Aorta (tissue), 5 donors: ENCODE results near the gene APOLD1. TPM values are rescaled to one million over a fixed set of nuclear protein-coding genes. Genes with fewer than 3 reads are reported as not detected.
A peak's percentile ranks its signal among the peaks of the same experiment; 100 is the strongest.
"Not testable (repeated sequence)": the region's sequence is repeated elsewhere in the genome, so short reads cannot be mapped to it uniquely, and the experiment has no call there.

ENCODE experiments used
- ATAC-seq: fragments of 200-7000 bp; cut with Tn5 transposase; one replicate; pipeline ENCODE4 v1.9.1; 2022; ENCODE audit warnings: moderate library complexity; ENCODE audit not compliant: low FRiP score
- DNase-seq, 2 donors: peaks; one replicate each; pipeline ENCODE4 v3.0.0-alpha.2; 2020
- H3K27ac ChIP-seq, 2 donors: one replicate each; pipeline ENCODE4 v1.5.1; 2013; ENCODE audit warnings: low read length in 2 of 2, mild to moderate bottlenecking in 2 of 2, moderate library complexity in 2 of 2, control low read depth in 1 of 2, inconsistent platforms in 1 of 2, low read depth in 1 of 2
- H3K27me3 ChIP-seq, 2 donors: one replicate each; pipeline ENCODE4 v1.6.1; 2013; ENCODE audit warnings: control low read depth in 1 of 2, low read length in 1 of 2, mild to moderate bottlenecking in 1 of 2, moderate library complexity in 1 of 2; ENCODE audit not compliant: insufficient read depth in 2 of 2, control insufficient read depth in 1 of 2
- H3K36me3 ChIP-seq, 2 donors: one replicate each; pipeline ENCODE4 v1.6.1; 2013; ENCODE audit warnings: control low read depth in 1 of 2, low read length in 1 of 2, mild to moderate bottlenecking in 1 of 2; ENCODE audit not compliant: insufficient read depth in 2 of 2, control insufficient read depth in 1 of 2
- H3K4me1 ChIP-seq, 2 donors: one replicate each; pipeline ENCODE4 v1.6.1; 2013; ENCODE audit warnings: low read length in 2 of 2, control low read depth in 1 of 2, mild to moderate bottlenecking in 1 of 2, moderate library complexity in 1 of 2; ENCODE audit not compliant: insufficient read depth in 2 of 2, control insufficient read depth in 1 of 2
- H3K4me3 ChIP-seq, 2 donors: one replicate each; pipeline ENCODE4 v1.5.1; 2013; ENCODE audit warnings: low read length in 2 of 2, control low read depth in 1 of 2, mild to moderate bottlenecking in 1 of 2
- H3K9me3 ChIP-seq: one replicate; pipeline ENCODE4 v1.6.1; 2013; ENCODE audit warnings: mild to moderate bottlenecking, low read length; ENCODE audit not compliant: control insufficient read depth
- WGBS, 2 donors: extraction: QIAGEN DNeasy Blood & Tissue Kit; methylation state at CpG; one replicate each; pipeline ENCODE4 v1.1.7; 2013; 5-methylcytosine and 5-hydroxymethylcytosine counted together
- intact Hi-C, 2 donors: fragments of 100-400 bp; cut with DNase I; formaldehyde crosslinking; loops; one replicate each; pipeline versions ENCODE4 v1.14.2 to v1.15.0; 2022
- polyA plus RNA-seq, 2 donors: library from polyadenylated mRNA; stranded (reverse); fragments of 200-250 nt; gene quantifications; one replicate each; pipeline ENCODE4 v1.2.3, GENCODE V29; 2013
- total RNA-seq, 2 donors: library from RNA; stranded (reverse); fragmentation: NEBNext Ultra II Directional; extraction: Animal tissue kit (Norgen Biotek cat#: 25700); gene quantifications; one replicate each; pipeline ENCODE4 v1.2.1, GENCODE V29; 2021
- donor health status: healthy with polysubstance abuse.
- donor health status: Bipolar disorder and iron deficiency.
- donor health status: DM: no; HTN: no; CAD: no.
- donor health status: DM: no; HTN: no; CAD: no.
- donor health status: DM: yes; HTN: yes; CAD: no.

APOLD1 gene
- total and polyA plus RNA-seq, 4 donors: 0.67 to 94.0 (median 10.5) TPM

GRCh38 chr12:12799163-12799920, 13.9 kb downstream of the APOLD1 start:
- DNase-seq (no peak), ATAC-seq (no peak)
- intact Hi-C loops: no loop called here
- Histone ChIP-seq H3K4me3 (no peak overlapping the region), H3K27me3 (no peaks in the 10 kb centered on the region), H3K36me3 (no peaks in the 10 kb centered on the region), H3K27ac (no peak overlapping the region), H3K9me3 (no peaks in the 10 kb centered on the region), H3K4me1 (no peaks in the 10 kb centered on the region)
- 68 to 70% methylated on average over 8 of the region's 8 CpGs for WGBS, 2 donors

- Histone ChIP-seq H3K4me3 (no peak overlapping the region), H3K9me3 (no peaks in the 10 kb centered on the region), H3K36me3 (no peaks in the 10 kb centered on the region), H3K27me3 (no peaks in the 10 kb centered on the region), H3K4me1 (no peaks in the 10 kb centered on the region), H3K27ac (no peak overlapping the region)
- intact Hi-C loops: loop anchor here in 1 of 2 donors (10.0 kb wide), 1 partner anchor 294 kb away; no protein-coding TSS in a partner anchor
- 84 to 85% methylated on average over 9 of the region's 9 CpGs for WGBS, 2 donors
- ATAC-seq: no peak
- DNase-seq: no peak
Observed at GRCh38 chr12:12800406-12801180, 15.1 kb downstream of the APOLD1 start.

GRCh38 chr12:12801656-12802055, 16.2 kb downstream of the APOLD1 start:
- not testable (repeated sequence) for H3K27me3 ChIP-seq, H3K27ac ChIP-seq, H3K36me3 ChIP-seq, H3K4me3 ChIP-seq, DNase-seq, ATAC-seq, H3K4me1 ChIP-seq, H3K9me3 ChIP-seq
- intact Hi-C loops: loop anchor here in 1 of 2 donors (10.0 kb wide), 1 partner anchor 293 kb away; no protein-coding TSS in a partner anchor
- WGBS, 2 donors: 95 to 97% methylated on average over 4 of the region's 4 CpGs

- ATAC-seq (peak; percentile 81), DNase-seq (peak in 1 of 2 donors; percentile 68)
- no peaks in the 10 kb centered on the region for H3K9me3 ChIP-seq
- no peaks in the 10 kb centered on the region for H3K36me3 ChIP-seq
- H3K27me3 ChIP-seq: no peaks in the 10 kb centered on the region
- intact Hi-C loops: loop anchor here in 1 of 2 donors (10.0 kb wide), 1 partner anchor 292 kb away; no protein-coding TSS in a partner anchor
- 0 to 4% methylated on average over 2 of the region's 2 CpGs for WGBS, 2 donors
- H3K4me1 ChIP-seq: no peaks in the 10 kb centered on the region
- H3K4me3 ChIP-seq: no peak overlapping the region
- H3K27ac ChIP-seq: no peak overlapping the region
Observed at GRCh38 chr12:12803186-12803585, 17.7 kb downstream of the APOLD1 start.

- no peaks in the 10 kb centered on the region for H3K36me3 ChIP-seq
- intact Hi-C loops: loop anchor here in 1 of 2 donors (10.0 kb wide), 1 partner anchor 291 kb away; no protein-coding TSS in a partner anchor
- no peaks in the 10 kb centered on the region for H3K9me3 ChIP-seq
- ATAC-seq: no peak
- 91 to 94% methylated on average over 6 of the region's 6 CpGs for WGBS, 2 donors
- H3K27me3 ChIP-seq: no peaks in the 10 kb centered on the region
- no peaks in the 10 kb centered on the region for H3K4me1 ChIP-seq
- H3K4me3 ChIP-seq: no peak overlapping the region
- H3K27ac ChIP-seq: no peak overlapping the region
- no peak for DNase-seq
Observed at GRCh38 chr12:12804011-12804410, 18.6 kb downstream of the APOLD1 start.

GRCh38 chr12:12804432-12804886, 19.0 kb downstream of the APOLD1 start:
- no peaks in the 10 kb centered on the region for H3K9me3 ChIP-seq
- H3K36me3 ChIP-seq: no peaks in the 10 kb centered on the region
- intact Hi-C loops: loop anchor here in 1 of 2 donors (10.0 kb wide), 1 partner anchor 290 kb away; no protein-coding TSS in a partner anchor
- no peak overlapping the region for H3K4me3 ChIP-seq
- H3K27ac ChIP-seq: no peak overlapping the region
- ATAC-seq: no peak
- WGBS, 2 donors: 74 to 75% methylated on average over 6 of the region's 6 CpGs
- no peak for DNase-seq
- H3K4me1 ChIP-seq: no peaks in the 10 kb centered on the region
- no peaks in the 10 kb centered on the region for H3K27me3 ChIP-seq

- no peaks in the 10 kb centered on the region for H3K9me3 ChIP-seq
- H3K36me3 ChIP-seq: no peaks in the 10 kb centered on the region
- WGBS, 2 donors: 76 to 79% methylated on average over 8 of the region's 8 CpGs
- no peaks in the 10 kb centered on the region for H3K4me1 ChIP-seq
- no peaks in the 10 kb centered on the region for H3K27me3 ChIP-seq
- H3K4me3 ChIP-seq: no peak overlapping the region
- intact Hi-C loops: loop anchor here in 1 of 2 donors (10.0 kb wide), 1 partner anchor 288 kb away; no protein-coding TSS in a partner anchor
- H3K27ac ChIP-seq: no peak overlapping the region
- DNase-seq (no peak), ATAC-seq (no peak)
Observed at GRCh38 chr12:12806784-12807516, 21.5 kb downstream of the APOLD1 start.

- DNase-seq, H3K27ac ChIP-seq, H3K36me3 ChIP-seq, H3K4me3 ChIP-seq, ATAC-seq, H3K4me1 ChIP-seq, H3K9me3 ChIP-seq, H3K27me3 ChIP-seq: not testable (repeated sequence)
- intact Hi-C loops: loop anchor here in 1 of 2 donors (10.0 kb wide), 1 partner anchor 287 kb away; no protein-coding TSS in a partner anchor
- 90 to 98% methylated on average over 3 of the region's 3 CpGs for WGBS, 2 donors
Observed at GRCh38 chr12:12807517-12807903, 22.1 kb downstream of the APOLD1 start.
